Panc1 (cell line): ENCODE results near the gene RABL6. TPM values are rescaled to one million over a fixed set of nuclear protein-coding genes. Genes with fewer than 3 reads are reported as not detected.
"Not testable (repeated sequence)": the region's sequence is repeated elsewhere in the genome, so short reads cannot be mapped to it uniquely, and the experiment has no call there.

ENCODE experiments used
- ATAC-seq: fragments of 200-7000 bp; cut with Tn5 transposase; 2 replicates; pipeline ENCODE4 v1.9.1; 2020; ENCODE audit warnings: mild to moderate bottlenecking, moderate library complexity
- BruUV-seq: library from RNA; stranded (reverse); fragments of 400-500 nt; replicated peaks from 2 replicates; lab custom pipeline; 2021; lab: Mats Ljungman, UMichigan
- CTCF ChIA-PET: fragments of 300-600 bp; sonication (Branson Sonifier 250); formaldehyde crosslinking; loops from one replicate; lab custom pipeline; 2022; ENCODE audit warnings: antibody characterized with exemption; lab: Charles Lee
- POLR2A ChIA-PET: fragments of 300-600 bp; sonication (Branson Sonifier 250); formaldehyde crosslinking; loops from one replicate; lab custom pipeline; 2022; ENCODE audit warnings: antibody characterized with exemption; lab: Charles Lee
- DNase-seq: peaks from one replicate; pipeline ENCODE4 v3.0.0-alpha.2; 2010; ENCODE audit warnings: low read depth, low spot score
- H3K27ac ChIP-seq: 2 replicates; pipeline ENCODE4 v1.5.1; 2011; ENCODE audit warnings: mild to moderate bottlenecking, low read length, inconsistent platforms
- H3K27me3 ChIP-seq: fragments of 200-500 bp; sonication (Bioruptor generic); 2 replicates; pipeline ENCODE4 v1.6.0; 2014; ENCODE audit warnings: low read length, inconsistent platforms; ENCODE audit not compliant: control insufficient read depth, insufficient read depth
- H3K36me3 ChIP-seq: fragments of 200-500 bp; sonication (Bioruptor generic); 2 replicates; pipeline ENCODE4 v1.5.1; 2014; ENCODE audit warnings: inconsistent platforms, mild to moderate bottlenecking, low read length, moderate library complexity; ENCODE audit not compliant: control insufficient read depth, insufficient read depth
- H3K4me1 ChIP-seq: 2 replicates; pipeline ENCODE4 v1.5.1; 2011; ENCODE audit warnings: inconsistent platforms, mild to moderate bottlenecking, low read length, moderate library complexity; ENCODE audit not compliant: control insufficient read depth, insufficient read depth
- H3K4me3 ChIP-seq, 2 experiments: 2 replicates each; pipeline ENCODE4 v1.5.1; 2011 to 2012; ENCODE audit warnings: low read depth in 2 of 2, low read length in 2 of 2, mild to moderate bottlenecking in 2 of 2, inconsistent platforms in 1 of 2, moderate library complexity in 1 of 2
- H3K9me3 ChIP-seq: fragments of 200-500 bp; sonication (Bioruptor generic); 2 replicates; pipeline ENCODE4 v1.5.1; 2014; ENCODE audit warnings: low read depth, mild to moderate bottlenecking, inconsistent platforms, low read length, moderate library complexity; ENCODE audit not compliant: control insufficient read depth, insufficient read depth
- CTCF ChIP-seq: fragments of 450-650 bp; IDR thresholded peaks from 2 replicates; pipeline ENCODE4 v1.5.1; 2017; ENCODE audit warnings: mild to moderate bottlenecking
- POLR2AphosphoS5 ChIP-seq: IDR thresholded peaks from 2 replicates; pipeline ENCODE4 v1.6.1; 2012; ENCODE audit warnings: mild to moderate bottlenecking, low read depth, low read length, moderate library complexity
- REST ChIP-seq, 2 experiments: IDR thresholded peaks; 2 replicates each; pipeline ENCODE4 v1.6.1; 2011 to 2012; ENCODE audit warnings: low read depth in 2 of 2, control low read depth in 1 of 2, low read length in 1 of 2, mild to moderate bottlenecking in 1 of 2, moderate library complexity in 1 of 2; ENCODE audit not compliant: insufficient read depth in 1 of 2
- SIN3A ChIP-seq: IDR thresholded peaks from 2 replicates; pipeline ENCODE4 v1.6.1; 2012; ENCODE audit warnings: low read depth, mild to moderate bottlenecking, low read length, moderate library complexity, borderline replicate concordance; ENCODE audit not compliant: insufficient read depth
- TCF7L2 ChIP-seq: IDR thresholded peaks from 2 replicates; pipeline ENCODE4 v1.6.1; 2011; ENCODE audit warnings: mild to moderate bottlenecking, low read depth, low read length, inconsistent platforms
- in situ Hi-C: cut with HindIII; loops from 2 replicates; pipeline ENCODE4 v1.10.0; 2016; ENCODE audit warnings: low sequenced_read_pairs, low pct_unique_long_range_greater_than_20kb
- intact Hi-C: fragments of 100-400 bp; cut with micrococcal nuclease; formaldehyde crosslinking; loops from one replicate; pipeline ENCODE4 v1.10.0; 2022; ENCODE audit not compliant: unreplicated experiment
- total RNA-seq: library from RNA; stranded (reverse); gene quantifications from one replicate; pipeline ENCODE4 v1.2.1, GENCODE V29; 2021; ENCODE audit not compliant: unreplicated experiment

Gene RABL6
- total RNA-seq, 1 experiment from 2014 or later = 106 TPM

GRCh38 chr9:136865041-136865767 is 57.5 kb downstream of the RABL6 start:
- POLR2A ChIA-PET = no interaction called here
- DNase-seq = no peak
- peaks cover 7% of the 10 kb centered on the region; the same call in 1 of the 2 replicates for H3K4me1 ChIP-seq
- peak overlapping the region; percentile 66 for H3K27ac ChIP-seq
- intact Hi-C loops (no loop called here), in situ Hi-C loops (no loop called here)
- TF ChIP-seq TCF7L2 = no peak
- TF ChIP-seq REST (IDR thresholded peaks at IDR 0.05; ENCODE audit: insufficient read depth in 1 of 2, low read depth in 2 of 2, low read length in 1 of 2) = no peak
- TF ChIP-seq SIN3A = no peak
- no peak for TF ChIP-seq CTCF
- no peak for TF ChIP-seq POLR2AphosphoS5
- H3K4me3 ChIP-seq = peak overlapping the region; percentile 60 to 62
- CTCF ChIA-PET = no interaction called here
- TSS peak; percentile 58 for BruUV-seq
- no peaks in the 10 kb centered on the region for H3K27me3 ChIP-seq
- H3K9me3 ChIP-seq = no peaks in the 10 kb centered on the region
- ATAC-seq = no peak
- no peaks in the 10 kb centered on the region; the same call in 1 of the 2 replicates for H3K36me3 ChIP-seq

GRCh38 chr9:136865768-136866103 is 58.0 kb downstream of the RABL6 start:
- Histone ChIP-seq H3K9me3 (no peaks in the 10 kb centered on the region), H3K36me3 (no peaks in the 10 kb centered on the region; the same call in 1 of the 2 replicates), H3K27ac (peak overlapping the region; percentile 66; the same call in 1 of the 2 replicates), H3K4me3 (peak overlapping the region; percentile 61 to 62), H3K27me3 (no peaks in the 10 kb centered on the region), H3K4me1 (peaks cover 7% of the 10 kb centered on the region; the same call in 1 of the 2 replicates)
- DNase-seq = no peak
- BruUV-seq = no TSS peak
- intact Hi-C loops (no loop called here), in situ Hi-C loops (no loop called here)
- CTCF ChIA-PET = no interaction called here
- peak; percentile 35 for ATAC-seq
- TF ChIP-seq POLR2AphosphoS5 = no peak
- TF ChIP-seq TCF7L2 = no peak
- TF ChIP-seq SIN3A = no peak
- no peak for TF ChIP-seq REST (IDR thresholded peaks at IDR 0.05; ENCODE audit: insufficient read depth in 1 of 2, low read depth in 2 of 2, low read length in 1 of 2)
- no peak for TF ChIP-seq CTCF
- POLR2A ChIA-PET = interaction anchor here (1.0 kb wide), 1 partner anchor 20 kb away, joined by 4 read pairs; no protein-coding TSS in a partner anchor

- intact Hi-C loops, H3K4me1 ChIP-seq, POLR2A ChIA-PET, DNase-seq, in situ Hi-C loops, ATAC-seq, H3K9me3 ChIP-seq, H3K27ac ChIP-seq, BruUV-seq, H3K36me3 ChIP-seq, H3K27me3 ChIP-seq, CTCF ChIA-PET: not testable (repeated sequence)
- peak overlapping the region; percentile 47 to 62 for H3K4me3 ChIP-seq
These were observed 59.2 kb downstream of the RABL6 start for GRCh38 chr9:136866898-136867421.
